NT2/D1 (cell line): ENCODE measurements around the gene DCP1B.

Experiments used
- DNase-seq: peaks from one replicate; pipeline ENCODE4 v3.0.0-alpha.2; 2011; ENCODE audit warnings: low read depth, low spot score
- H3K27me3 ChIP-seq: 2 replicates; pipeline ENCODE4 v1.6.0; 2011; ENCODE audit warnings: mild to moderate bottlenecking; ENCODE audit not compliant: insufficient read length, insufficient read depth
- H3K36me3 ChIP-seq: 2 replicates; pipeline ENCODE4 v1.6.1; 2011; ENCODE audit warnings: mild to moderate bottlenecking, low read length, mixed read lengths; ENCODE audit not compliant: insufficient read depth, insufficient read length
- H3K4me1 ChIP-seq: 2 replicates; pipeline ENCODE4 v1.5.1; 2011; ENCODE audit not compliant: insufficient read depth, insufficient read length
- H3K4me3 ChIP-seq: 2 replicates; pipeline ENCODE4 v1.5.1; 2011; ENCODE audit warnings: low read depth; ENCODE audit not compliant: insufficient read length
- H3K9ac ChIP-seq: 2 replicates; pipeline ENCODE4 v1.6.0; 2011; ENCODE audit warnings: low read depth; ENCODE audit not compliant: insufficient read length
- H3K9me3 ChIP-seq: 2 replicates; pipeline ENCODE4 v1.5.1; 2011; ENCODE audit warnings: mild to moderate bottlenecking, low read length; ENCODE audit not compliant: insufficient read depth
- SUZ12 ChIP-seq: IDR thresholded peaks from 2 replicates; pipeline ENCODE4 v1.6.1; 2011; ENCODE audit not compliant: insufficient read length, insufficient read depth; ENCODE audit errors: extremely low read depth
- YY1 ChIP-seq: IDR thresholded peaks from 2 replicates; pipeline ENCODE4 v1.6.1; 2011; ENCODE audit not compliant: insufficient read length, insufficient read depth
- ZNF274 ChIP-seq: IDR thresholded peaks from 2 replicates; pipeline ENCODE4 v1.6.1; 2011; ENCODE audit warnings: mild to moderate bottlenecking, low read depth, low read length

Gene DCP1B

GRCh38 chr12:1915082-1915968, 88.9 kb downstream of the DCP1B start:
- Histone ChIP-seq H3K4me3 (no peak overlapping the region), H3K4me1 (peaks cover 27% of the 10 kb centered on the region), H3K27me3 (no peaks in the 10 kb centered on the region), H3K9me3 (no peaks in the 10 kb centered on the region), H3K36me3 (no peaks in the 10 kb centered on the region), H3K9ac (no peak overlapping the region)
- no peak for TF ChIP-seq ZNF274
- no peak for TF ChIP-seq YY1
- no peak for TF ChIP-seq SUZ12
- DNase-seq = no peak

GRCh38 chr12:1914114-1914911, 89.9 kb downstream of the DCP1B start:
- Histone ChIP-seq H3K4me3 (no peak overlapping the region), H3K9ac (no peak overlapping the region), H3K27me3 (no peaks in the 10 kb centered on the region), H3K4me1 (peaks cover 27% of the 10 kb centered on the region), H3K36me3 (no peaks in the 10 kb centered on the region), H3K9me3 (no peaks in the 10 kb centered on the region)
- no peak for TF ChIP-seq SUZ12
- no peak for TF ChIP-seq YY1
- TF ChIP-seq ZNF274 = no peak
- no peak for DNase-seq

- no peaks in the 10 kb centered on the region for H3K36me3 ChIP-seq
- TF ChIP-seq YY1 = no peak
- no peak for TF ChIP-seq SUZ12
- TF ChIP-seq ZNF274 = no peak
- no peak for DNase-seq
- no peaks in the 10 kb centered on the region for H3K27me3 ChIP-seq
- no peaks in the 10 kb centered on the region for H3K9me3 ChIP-seq
- no peak overlapping the region for H3K4me3 ChIP-seq
- H3K9ac ChIP-seq = no peak overlapping the region
- H3K4me1 ChIP-seq = peaks cover 23% of the 10 kb centered on the region
Observed at GRCh38 chr12:1913377-1914113, 90.7 kb downstream of the DCP1B start.

GRCh38 chr12:1912580-1913376, 91.5 kb downstream of the DCP1B start:
- no peak overlapping the region for H3K4me3 ChIP-seq
- DNase-seq = no peak
- no peaks in the 10 kb centered on the region for H3K9me3 ChIP-seq
- no peak overlapping the region for H3K9ac ChIP-seq
- no peaks in the 10 kb centered on the region for H3K36me3 ChIP-seq
- peaks cover 16% of the 10 kb centered on the region for H3K4me1 ChIP-seq
- TF ChIP-seq ZNF274 = no peak
- no peak for TF ChIP-seq YY1
- no peak for TF ChIP-seq SUZ12
- H3K27me3 ChIP-seq = no peaks in the 10 kb centered on the region

GRCh38 chr12:1911598-1912575, 92.4 kb downstream of the DCP1B start:
- Histone ChIP-seq H3K4me3 (no peak overlapping the region), H3K9me3 (peaks cover 5% of the 10 kb centered on the region; the same call in 1 of the 2 replicates), H3K4me1 (peaks cover 16% of the 10 kb centered on the region), H3K36me3 (no peaks in the 10 kb centered on the region), H3K9ac (no peak overlapping the region), H3K27me3 (no peaks in the 10 kb centered on the region)
- TF ChIP-seq YY1 (no peak), SUZ12 (no peak), ZNF274 (no peak)
- no peak for DNase-seq

GRCh38 chr12:1910468-1910867, 93.8 kb downstream of the DCP1B start:
- no peak for TF ChIP-seq SUZ12
- no peak for TF ChIP-seq YY1
- no peak for TF ChIP-seq ZNF274

More at GRCh38 chr12:1910468-1910867, 93.8 kb downstream of the DCP1B start:
- DNase-seq = no peak
- peaks cover 12% of the 10 kb centered on the region for H3K4me1 ChIP-seq
- peaks cover 10% of the 10 kb centered on the region for H3K9me3 ChIP-seq
- H3K9ac ChIP-seq = no peak overlapping the region
- H3K27me3 ChIP-seq = no peaks in the 10 kb centered on the region
- H3K4me3 ChIP-seq = no peak overlapping the region
- no peaks in the 10 kb centered on the region for H3K36me3 ChIP-seq
